Loucy (cell line): ENCODE measurements around the gene RAPGEF2.

ENCODE experiments used
- H2AFZ ChIP-seq: fragments of 200-600 bp; sonication (generic); 2 replicates; pipeline ENCODE4 v1.6.0; 2016; ENCODE audit warnings: antibody characterized with exemption, mild to moderate bottlenecking, low read length, moderate library complexity
- H3F3A ChIP-seq: fragments of 200-600 bp; 2 replicates; pipeline ENCODE4 v1.6.0; 2016; ENCODE audit warnings: antibody characterized with exemption, low read depth, mild to moderate bottlenecking
- H3K27me3 ChIP-seq: fragments of 200-600 bp; sonication (generic); 2 replicates; pipeline ENCODE4 v1.6.1; 2014; ENCODE audit warnings: low read length, mild to moderate bottlenecking; ENCODE audit not compliant: insufficient read depth, poor library complexity, severe bottlenecking
- H3K36me3 ChIP-seq: fragments of 200-600 bp; sonication (generic); 2 replicates; pipeline ENCODE4 v1.6.1; 2016; ENCODE audit warnings: low read length; ENCODE audit not compliant: insufficient read depth
- H3K4me1 ChIP-seq: fragments of 200-600 bp; sonication (generic); 2 replicates; pipeline ENCODE4 v1.5.1; 2014; ENCODE audit warnings: low read length, mild to moderate bottlenecking; ENCODE audit not compliant: insufficient read depth, poor library complexity, severe bottlenecking
- H3K4me2 ChIP-seq: fragments of 200-600 bp; sonication (generic); 2 replicates; pipeline ENCODE4 v1.6.0; 2014; ENCODE audit warnings: antibody characterized with exemption, low read length, low read depth, mild to moderate bottlenecking; ENCODE audit not compliant: poor library complexity, severe bottlenecking
- H3K4me3 ChIP-seq: fragments of 200-600 bp; sonication (generic); 2 replicates; pipeline ENCODE4 v1.5.1; 2014; ENCODE audit warnings: low read length, mild to moderate bottlenecking, mixed read lengths; ENCODE audit not compliant: poor library complexity, severe bottlenecking
- H3K79me2 ChIP-seq: fragments of 200-600 bp; sonication (generic); 2 replicates; pipeline ENCODE4 v1.6.1; 2014; ENCODE audit warnings: low read length; ENCODE audit not compliant: insufficient read depth
- H3K9ac ChIP-seq: fragments of 200-600 bp; sonication (generic); 2 replicates; pipeline ENCODE4 v1.6.0; 2014; ENCODE audit warnings: mild to moderate bottlenecking, low read depth, low read length, moderate library complexity; ENCODE audit not compliant: poor library complexity, severe bottlenecking
- H3K9me2 ChIP-seq: fragments of 200-600 bp; sonication (generic); replicated peaks from 2 replicates; pipeline ENCODE4 v1.6.1; 2016; ENCODE audit warnings: low read depth, low read length, mixed read lengths
- H3K9me3 ChIP-seq: fragments of 200-600 bp; sonication (generic); 2 replicates; pipeline ENCODE4 v1.6.1; 2014; ENCODE audit warnings: mild to moderate bottlenecking, antibody characterized with exemption, low read length, low read depth; ENCODE audit not compliant: insufficient read depth
- H4K20me1 ChIP-seq: fragments of 200-600 bp; sonication (generic); 2 replicates; pipeline ENCODE4 v1.6.0; 2014; ENCODE audit warnings: antibody characterized with exemption, low read length, mild to moderate bottlenecking; ENCODE audit not compliant: insufficient read depth, poor library complexity, severe bottlenecking
- CTCF ChIP-seq: fragments of 200-600 bp; sonication (generic); conservative IDR thresholded peaks from 2 replicates; pipeline ENCODE4 v1.5.1; 2014; ENCODE audit warnings: mild to moderate bottlenecking, antibody characterized with exemption, low read length
- EZH2phosphoT487 ChIP-seq: fragments of 200-600 bp; IDR thresholded peaks from 2 replicates; pipeline ENCODE4 v1.6.1; 2018; ENCODE audit warnings: antibody characterized with exemption, mild to moderate bottlenecking, moderate library complexity, borderline replicate concordance

The RAPGEF2 gene

GRCh38 chr4:159344877-159345276 lies 242.0 kb downstream of the RAPGEF2 start:
- no peaks in the 10 kb centered on the region for H3F3A ChIP-seq
- H3K4me3 ChIP-seq: no peak overlapping the region
- peaks cover 78% of the 10 kb centered on the region for H3K36me3 ChIP-seq
- TF ChIP-seq CTCF (no peak), EZH2phosphoT487 (no peak)
- no peaks in the 10 kb centered on the region for H3K4me1 ChIP-seq
- H4K20me1 ChIP-seq: no peaks in the 10 kb centered on the region
- H3K9me2 ChIP-seq: no peaks in the 10 kb centered on the region
- H2AFZ ChIP-seq: no peak overlapping the region
- no peaks in the 10 kb centered on the region for H3K27me3 ChIP-seq
- no peaks in the 10 kb centered on the region for H3K9me3 ChIP-seq
- H3K4me2 ChIP-seq: no peak overlapping the region
- no peaks in the 10 kb centered on the region for H3K79me2 ChIP-seq
- H3K9ac ChIP-seq: no peak overlapping the region

- TF ChIP-seq EZH2phosphoT487 (no peak), CTCF (no peak)
- H3K27me3 ChIP-seq: no peaks in the 10 kb centered on the region
- H3K9ac ChIP-seq: no peak overlapping the region
- H3K9me2 ChIP-seq: no peaks in the 10 kb centered on the region
- no peaks in the 10 kb centered on the region for H3K79me2 ChIP-seq
- H3F3A ChIP-seq: no peaks in the 10 kb centered on the region
- H3K4me3 ChIP-seq: no peak overlapping the region
- H2AFZ ChIP-seq: no peak overlapping the region
- H3K36me3 ChIP-seq: peaks cover 74% of the 10 kb centered on the region
- H4K20me1 ChIP-seq: no peaks in the 10 kb centered on the region
- no peaks in the 10 kb centered on the region for H3K4me1 ChIP-seq
- no peak overlapping the region for H3K4me2 ChIP-seq
- no peaks in the 10 kb centered on the region for H3K9me3 ChIP-seq
Measured at GRCh38 chr4:159346681-159347080, 243.8 kb downstream of the RAPGEF2 start.

GRCh38 chr4:159347813-159348212 lies 244.9 kb downstream of the RAPGEF2 start:
- no peaks in the 10 kb centered on the region for H3K4me1 ChIP-seq
- peaks cover 76% of the 10 kb centered on the region for H3K36me3 ChIP-seq
- H4K20me1 ChIP-seq: no peaks in the 10 kb centered on the region
- H3F3A ChIP-seq: no peaks in the 10 kb centered on the region
- H3K9me3 ChIP-seq: no peaks in the 10 kb centered on the region
- H3K4me2 ChIP-seq: no peak overlapping the region
- no peaks in the 10 kb centered on the region for H3K27me3 ChIP-seq
- no peak overlapping the region for H3K4me3 ChIP-seq
- no peak overlapping the region for H2AFZ ChIP-seq
- TF ChIP-seq CTCF (no peak), EZH2phosphoT487 (no peak)
- no peaks in the 10 kb centered on the region for H3K79me2 ChIP-seq
- no peak overlapping the region for H3K9ac ChIP-seq
- no peaks in the 10 kb centered on the region for H3K9me2 ChIP-seq
